NCI-H2196 (cell line): ENCODE measurements around the gene SLC5A5.
"Not testable (repeated sequence)": the region's sequence is repeated elsewhere in the genome, so short reads cannot be mapped to it uniquely, and the experiment has no call there.

ENCODE experiments used
- DNase-seq: peaks from one replicate; lab custom pipeline; 2025; ENCODE audit not compliant: unreplicated experiment; lab: John Stamatoyannopoulos, UW

SLC5A5 gene

GRCh38 chr19:17871032-17871877, 490 bp upstream of the SLC5A5 start:
- DNase-seq: no peak

DNA sequence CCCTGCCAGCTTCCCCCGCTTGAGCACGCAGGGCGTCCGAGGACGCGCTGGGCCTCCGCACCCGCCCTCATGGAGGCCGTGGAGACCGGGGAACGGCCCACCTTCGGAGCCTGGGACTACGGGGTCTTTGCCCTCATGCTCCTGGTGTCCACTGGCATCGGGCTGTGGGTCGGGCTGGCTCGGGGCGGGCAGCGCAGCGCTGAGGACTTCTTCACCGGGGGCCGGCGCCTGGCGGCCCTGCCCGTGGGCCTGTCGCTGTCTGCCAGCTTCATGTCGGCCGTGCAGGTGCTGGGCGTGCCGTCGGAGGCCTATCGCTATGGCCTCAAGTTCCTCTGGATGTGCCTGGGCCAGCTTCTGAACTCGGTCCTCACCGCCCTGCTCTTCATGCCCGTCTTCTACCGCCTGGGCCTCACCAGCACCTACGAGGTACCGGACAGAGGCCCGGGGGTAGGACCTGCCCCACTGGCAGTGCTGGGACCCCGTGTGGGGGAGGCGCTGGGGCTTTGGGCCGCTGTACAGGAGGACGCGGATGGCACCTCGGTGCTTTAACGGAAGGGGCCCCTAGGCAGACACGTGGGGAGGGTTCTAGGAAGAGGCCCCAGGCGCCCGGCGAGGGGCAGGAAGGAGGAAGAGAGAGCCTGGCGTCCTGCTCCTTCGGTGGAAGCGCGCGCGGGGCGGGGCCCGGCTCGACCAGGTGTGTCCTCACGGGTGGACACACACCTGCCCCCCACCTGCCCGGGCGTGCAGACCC, 681 bp downstream of the SLC5A5 start:
- DNase-seq: no peak

DNA sequence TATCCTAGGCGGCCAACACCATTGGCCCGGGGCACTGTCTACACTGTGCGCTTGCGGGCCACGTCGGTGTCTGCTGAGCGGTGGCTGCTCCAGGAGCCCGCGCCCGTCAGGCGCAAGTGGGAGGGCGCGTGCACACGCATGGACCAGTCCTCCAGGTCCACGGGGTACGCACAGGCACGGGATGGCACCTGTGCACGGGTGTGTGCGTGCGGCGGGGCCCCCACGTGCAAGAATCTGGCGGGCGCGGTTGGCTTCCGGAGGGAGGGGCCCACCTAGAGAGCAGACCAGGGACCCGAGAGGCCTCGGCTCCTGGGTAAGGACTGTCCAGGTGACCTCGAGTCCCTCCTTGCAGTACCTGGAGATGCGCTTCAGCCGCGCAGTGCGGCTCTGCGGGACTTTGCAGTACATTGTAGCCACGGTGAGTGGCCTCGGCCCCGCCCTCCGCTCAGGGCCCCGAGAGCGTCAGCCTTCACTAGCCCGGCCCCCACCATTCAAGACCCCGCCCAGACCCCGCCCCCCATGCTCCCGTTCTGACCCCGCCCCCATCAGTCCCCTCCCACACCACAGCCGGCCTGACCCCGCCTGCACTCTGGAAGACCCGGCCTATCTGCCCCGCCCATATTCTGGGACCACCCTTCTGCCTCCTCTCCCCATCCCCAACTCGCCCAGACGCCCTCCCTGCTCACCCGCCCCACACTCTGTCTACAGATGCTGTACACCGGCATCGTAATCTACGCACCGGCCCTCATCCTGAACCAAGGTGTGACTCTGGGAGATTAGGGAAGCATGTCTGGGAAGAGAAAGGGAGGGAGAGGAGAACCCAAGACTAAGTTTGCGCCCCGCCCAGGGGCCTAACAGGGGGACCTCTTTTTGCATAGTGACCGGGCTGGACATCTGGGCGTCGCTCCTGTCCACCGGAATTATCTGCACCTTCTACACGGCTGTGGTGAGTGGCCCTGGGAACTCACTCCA, 2.3 kb downstream of the SLC5A5 start:
- DNase-seq: peak; percentile 65

DNA sequence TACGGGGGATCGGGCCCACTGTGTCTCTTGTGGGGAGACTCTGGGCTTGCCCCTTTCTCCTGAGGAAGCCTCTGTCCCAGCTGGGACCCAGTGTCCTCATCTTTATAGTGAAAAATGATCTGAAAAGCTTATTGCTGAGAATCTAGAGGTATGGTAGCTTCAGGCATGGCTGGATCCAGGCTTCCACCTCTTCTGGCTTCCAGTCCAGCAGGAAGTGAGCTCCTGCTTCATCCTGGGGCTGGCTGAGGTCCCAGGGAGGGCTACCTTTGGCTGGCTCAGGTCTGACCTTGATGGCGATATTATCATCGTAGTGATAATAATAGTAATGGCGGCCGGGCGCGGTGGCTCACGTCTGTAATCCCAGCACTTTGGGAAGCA, 3.0 kb downstream of the SLC5A5 start:
- DNase-seq: no peak

DNA sequence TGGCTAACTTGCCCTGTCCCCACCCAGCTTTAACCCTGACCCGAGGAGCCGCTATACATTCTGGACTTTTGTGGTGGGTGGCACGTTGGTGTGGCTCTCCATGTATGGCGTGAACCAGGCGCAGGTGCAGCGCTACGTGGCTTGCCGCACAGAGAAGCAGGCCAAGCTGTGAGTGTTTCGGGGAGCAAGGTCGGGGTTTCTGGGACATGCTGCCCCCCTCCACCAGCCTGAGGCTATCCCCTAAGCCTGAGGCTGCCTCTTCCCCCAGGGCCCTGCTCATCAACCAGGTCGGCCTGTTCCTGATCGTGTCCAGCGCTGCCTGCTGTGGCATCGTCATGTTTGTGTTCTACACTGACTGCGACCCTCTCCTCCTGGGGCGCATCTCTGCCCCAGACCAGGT, 6.0 kb downstream of the SLC5A5 start:
- no peak for DNase-seq

DNA sequence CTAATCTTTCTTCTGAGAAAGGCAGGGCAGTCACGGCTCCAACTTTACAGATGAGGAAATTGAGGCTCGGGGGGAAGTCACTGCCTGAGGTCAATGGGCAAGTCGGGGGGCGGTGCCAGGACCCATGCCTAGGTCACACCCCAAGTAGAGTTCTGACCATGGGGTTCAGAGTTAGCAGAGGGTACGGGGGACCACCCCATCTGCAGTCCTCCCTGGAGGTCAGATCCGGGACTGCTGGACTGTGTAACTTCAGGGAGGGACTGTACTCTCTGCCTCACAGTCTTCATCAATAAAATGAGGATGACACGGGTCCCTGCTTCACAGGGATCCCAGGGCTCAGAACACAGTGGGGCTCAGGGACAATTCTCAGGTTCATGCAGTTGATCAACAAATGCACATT, 7.7 kb downstream of the SLC5A5 start:
- no peak for DNase-seq

DNA sequence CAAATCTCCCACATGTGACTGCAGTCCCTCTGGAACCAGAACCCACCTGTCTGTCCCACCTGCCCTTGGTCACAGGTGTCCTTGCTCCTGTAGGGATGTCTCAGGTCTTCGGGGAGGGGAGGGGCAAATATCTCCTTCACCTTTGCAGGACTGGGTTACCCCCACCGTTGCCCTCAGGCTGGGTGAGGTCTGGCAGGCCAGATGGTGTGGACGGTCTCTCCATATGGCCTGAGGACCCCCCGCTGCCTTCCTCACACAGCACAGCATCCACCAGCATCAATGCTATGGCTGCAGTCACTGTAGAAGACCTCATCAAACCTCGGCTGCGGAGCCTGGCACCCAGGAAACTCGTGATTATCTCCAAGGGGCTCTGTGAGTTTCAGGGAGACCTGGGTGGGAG, 10.0 kb downstream of the SLC5A5 start:
- DNase-seq: no peak

DNA sequence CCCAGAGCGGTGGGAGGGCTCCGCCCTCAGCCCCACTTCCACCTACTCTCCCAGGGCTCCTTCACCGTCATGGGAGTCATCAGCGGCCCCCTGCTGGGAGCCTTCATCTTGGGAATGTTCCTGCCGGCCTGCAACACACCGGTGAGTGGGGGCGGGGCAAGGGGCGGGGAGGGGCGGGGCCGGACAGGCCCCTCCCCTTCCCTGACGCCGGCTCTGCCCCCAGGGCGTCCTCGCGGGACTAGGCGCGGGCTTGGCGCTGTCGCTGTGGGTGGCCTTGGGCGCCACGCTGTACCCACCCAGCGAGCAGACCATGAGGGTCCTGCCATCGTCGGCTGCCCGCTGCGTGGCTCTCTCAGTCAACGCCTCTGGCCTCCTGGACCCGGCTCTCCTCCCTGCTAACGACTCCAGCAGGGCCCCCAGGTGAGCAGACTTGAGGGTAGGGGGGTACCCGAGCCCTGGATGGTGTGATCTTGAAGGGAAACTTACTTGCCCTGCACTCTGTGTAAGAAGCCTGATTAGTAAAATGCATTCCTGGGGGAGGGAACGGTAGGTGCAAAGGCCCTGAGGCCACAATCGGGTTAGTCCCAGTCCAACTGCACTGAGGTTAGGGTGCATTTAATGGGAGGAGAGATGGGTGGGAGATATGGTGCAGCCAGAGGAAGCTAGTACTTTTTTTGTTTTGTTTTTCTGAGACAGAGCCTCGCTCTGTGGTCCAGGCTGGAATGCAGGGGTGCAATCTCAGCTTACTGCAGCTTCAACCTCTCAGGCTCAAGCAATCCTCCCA, 12.1 kb downstream of the SLC5A5 start:
- DNase-seq: no peak

- no peak for DNase-seq
Measured at GRCh38 chr19:17886515-17886914, 14.8 kb downstream of the SLC5A5 start.

GRCh38 chr19:17887221-17887620, 15.5 kb downstream of the SLC5A5 start:
- DNase-seq: not testable (repeated sequence)

- DNase-seq: no peak
Measured at GRCh38 chr19:17888260-17888659, 16.5 kb downstream of the SLC5A5 start.

- no peak for DNase-seq
Measured at GRCh38 chr19:17889609-17890214, 18.0 kb downstream of the SLC5A5 start.

DNA sequence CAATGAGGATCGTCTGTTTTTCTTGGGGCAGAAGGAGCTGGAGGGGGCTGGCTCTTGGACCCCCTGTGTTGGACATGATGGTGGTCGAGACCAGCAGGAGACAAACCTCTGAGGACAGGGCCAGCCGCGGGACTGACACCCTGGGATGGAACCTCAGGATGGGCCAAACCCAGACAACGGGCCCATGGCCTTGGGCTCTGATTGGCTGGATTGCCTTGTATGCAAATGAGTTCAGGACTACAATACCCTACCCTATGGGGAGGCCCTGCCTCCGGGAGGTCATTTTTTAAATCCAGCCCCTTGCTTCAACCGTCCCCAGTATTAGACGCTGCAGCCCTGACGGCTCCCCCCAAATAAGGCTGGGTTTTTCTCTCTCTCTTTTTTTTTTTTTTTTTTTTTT, 22.0 kb downstream of the SLC5A5 start:
- DNase-seq: no peak

- DNase-seq: no peak
Measured at GRCh38 chr19:17902701-17903100, 31.0 kb downstream of the SLC5A5 start.

DNA sequence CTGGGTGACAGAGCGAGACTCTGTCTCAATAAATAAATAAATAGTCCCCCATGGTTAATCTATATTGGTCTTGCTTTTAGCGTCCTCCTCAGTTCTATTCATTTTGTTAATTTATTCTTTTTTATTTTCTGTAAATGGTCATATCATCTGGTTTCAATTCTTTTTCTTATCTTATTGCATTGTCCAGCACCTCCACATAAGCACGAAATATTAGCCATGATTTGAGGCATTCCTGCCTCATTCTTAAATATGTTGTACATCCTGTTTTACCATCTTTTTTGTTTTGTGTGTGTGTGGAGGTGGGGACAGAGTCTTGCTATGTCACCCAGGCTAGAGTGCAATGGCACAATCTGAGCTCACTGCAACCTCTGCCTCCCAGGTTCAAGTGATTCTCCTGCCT, 36.5 kb downstream of the SLC5A5 start:
- DNase-seq: no peak

GRCh38 chr19:17909003-17909732, 37.4 kb downstream of the SLC5A5 start:
- no peak for DNase-seq

- DNase-seq: no peak
Measured at GRCh38 chr19:17910791-17911360, 39.1 kb downstream of the SLC5A5 start.

GRCh38 chr19:17915940-17916593, 44.3 kb downstream of the SLC5A5 start:
- DNase-seq: no peak

DNA sequence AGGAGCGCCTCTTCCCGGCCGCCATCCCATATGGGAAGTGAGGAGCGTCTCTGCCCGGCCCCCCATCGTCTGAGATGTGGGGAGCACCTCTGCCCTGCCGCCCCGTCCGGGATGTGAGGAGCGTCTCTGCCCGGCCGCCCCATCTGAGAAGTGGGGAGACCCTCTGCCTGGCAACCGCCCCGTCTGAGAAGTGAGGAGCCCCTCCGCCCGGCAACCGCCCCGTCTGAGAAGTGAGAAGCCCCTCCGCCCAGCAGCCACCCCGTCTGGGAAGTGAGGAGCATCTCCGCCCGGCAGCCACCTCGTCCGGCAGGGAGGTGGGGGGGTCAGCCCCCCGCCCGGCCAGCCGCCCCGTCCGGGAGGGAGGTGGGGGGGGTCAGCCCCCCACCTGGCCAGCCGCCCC, 46.4 kb downstream of the SLC5A5 start:
- DNase-seq: not testable (repeated sequence)
